ENCODE data around the gene PTBP1. TPM values are rescaled to one million over a fixed set of nuclear protein-coding genes. Genes with fewer than 3 reads are reported as not detected.

Gene PTBP1
- total RNA-seq, 1 experiment from 2014 or later, result 680 TPM

DNA sequence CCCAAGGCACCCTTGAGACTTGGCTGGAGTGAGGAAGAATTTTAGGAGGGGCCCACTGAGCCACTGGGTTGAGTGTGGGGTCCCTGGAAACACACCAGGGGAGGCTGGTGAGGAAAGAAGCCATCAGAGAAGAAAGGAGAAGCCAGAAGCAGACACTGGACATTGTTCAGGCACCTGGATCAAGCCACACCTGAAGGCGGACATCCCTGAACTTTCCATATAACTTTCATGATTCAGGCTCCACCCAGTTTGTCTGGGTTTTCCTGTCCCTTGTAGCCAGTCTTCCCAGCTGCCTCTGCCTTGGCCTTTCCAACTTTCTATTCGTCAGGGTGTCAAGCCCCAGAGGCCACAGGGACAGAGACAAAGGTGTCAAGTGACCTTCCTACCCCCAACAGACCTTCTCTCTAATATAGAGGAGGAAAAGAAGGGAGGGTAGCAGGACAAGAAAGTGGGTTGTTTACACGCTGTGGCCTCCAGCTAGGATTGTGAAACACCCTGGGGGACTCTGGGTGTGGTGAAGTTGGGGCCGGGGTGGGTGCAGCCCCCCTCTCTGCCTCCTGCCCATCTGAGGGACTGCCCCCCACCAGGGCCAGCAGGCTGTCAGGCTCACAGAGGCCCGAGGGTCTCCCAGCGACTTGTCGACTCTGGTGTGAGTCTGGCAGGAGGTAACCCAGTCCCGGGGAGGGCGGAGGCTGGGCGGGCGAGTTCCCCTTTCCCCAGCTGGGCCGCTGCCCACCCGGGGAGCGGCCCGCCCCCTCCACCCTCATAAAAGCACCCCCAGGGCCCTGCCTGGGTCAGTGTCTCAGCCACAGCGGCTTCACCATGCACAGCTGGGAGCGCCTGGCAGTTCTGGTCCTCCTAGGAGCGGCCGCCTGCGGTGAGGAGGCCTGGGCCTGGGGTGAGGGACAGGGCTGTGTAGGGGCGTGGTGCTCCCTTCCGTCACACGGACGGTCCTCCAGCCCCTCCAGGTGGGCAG lies 61.9 kb downstream of the PTBP1 start, which contains the start of gene CFD (continued):
- TF ChIP-seq, protein P1, sequence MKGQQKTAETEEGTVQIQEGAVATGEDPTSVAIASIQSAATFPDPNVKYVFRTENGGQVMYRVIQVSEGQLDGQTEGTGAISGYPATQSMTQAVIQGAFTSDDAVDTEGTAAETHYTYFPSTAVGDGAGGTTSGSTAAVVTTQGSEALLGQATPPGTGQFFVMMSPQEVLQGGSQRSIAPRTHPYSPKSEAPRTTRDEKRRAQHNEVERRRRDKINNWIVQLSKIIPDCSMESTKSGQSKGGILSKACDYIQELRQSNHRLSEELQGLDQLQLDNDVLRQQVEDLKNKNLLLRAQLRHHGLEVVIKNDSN (CRISPR knock-in tag; IDR thresholded peaks at IDR 0.05), result no peak
- TF ChIP-seq, protein P2, sequence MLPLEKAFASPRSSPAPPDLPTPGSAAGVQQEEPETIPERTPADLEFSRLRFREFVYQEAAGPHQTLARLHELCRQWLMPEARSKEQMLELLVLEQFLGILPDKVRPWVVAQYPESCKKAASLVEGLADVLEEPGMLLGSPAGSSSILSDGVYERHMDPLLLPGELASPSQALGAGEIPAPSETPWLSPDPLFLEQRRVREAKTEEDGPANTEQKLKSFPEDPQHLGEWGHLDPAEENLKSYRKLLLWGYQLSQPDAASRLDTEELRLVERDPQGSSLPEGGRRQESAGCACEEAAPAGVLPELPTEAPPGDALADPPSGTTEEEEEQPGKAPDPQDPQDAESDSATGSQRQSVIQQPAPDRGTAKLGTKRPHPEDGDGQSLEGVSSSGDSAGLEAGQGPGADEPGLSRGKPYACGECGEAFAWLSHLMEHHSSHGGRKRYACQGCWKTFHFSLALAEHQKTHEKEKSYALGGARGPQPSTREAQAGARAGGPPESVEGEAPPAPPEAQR (CRISPR knock-in tag; IDR thresholded peaks at IDR 0.05), result no peak
- TF ChIP-seq RORB (CRISPR knock-in tag; IDR thresholded peaks at IDR 0.05) (no peak), ETV6 (CRISPR knock-in tag; IDR thresholded peaks at IDR 0.05) (no peak), EMX1 (CRISPR knock-in tag; IDR thresholded peaks at IDR 0.05) (no peak), NR1H2 (CRISPR knock-in tag; IDR thresholded peaks at IDR 0.05) (no peak), TCF7 (CRISPR knock-in tag; IDR thresholded peaks at IDR 0.05; ENCODE audit: low read depth) (no peak), ZNF232 (CRISPR knock-in tag; IDR thresholded peaks at IDR 0.05) (no peak), HMGA2 (CRISPR knock-in tag; IDR thresholded peaks at IDR 0.05) (no peak)
- TF ChIP-seq, protein P3, sequence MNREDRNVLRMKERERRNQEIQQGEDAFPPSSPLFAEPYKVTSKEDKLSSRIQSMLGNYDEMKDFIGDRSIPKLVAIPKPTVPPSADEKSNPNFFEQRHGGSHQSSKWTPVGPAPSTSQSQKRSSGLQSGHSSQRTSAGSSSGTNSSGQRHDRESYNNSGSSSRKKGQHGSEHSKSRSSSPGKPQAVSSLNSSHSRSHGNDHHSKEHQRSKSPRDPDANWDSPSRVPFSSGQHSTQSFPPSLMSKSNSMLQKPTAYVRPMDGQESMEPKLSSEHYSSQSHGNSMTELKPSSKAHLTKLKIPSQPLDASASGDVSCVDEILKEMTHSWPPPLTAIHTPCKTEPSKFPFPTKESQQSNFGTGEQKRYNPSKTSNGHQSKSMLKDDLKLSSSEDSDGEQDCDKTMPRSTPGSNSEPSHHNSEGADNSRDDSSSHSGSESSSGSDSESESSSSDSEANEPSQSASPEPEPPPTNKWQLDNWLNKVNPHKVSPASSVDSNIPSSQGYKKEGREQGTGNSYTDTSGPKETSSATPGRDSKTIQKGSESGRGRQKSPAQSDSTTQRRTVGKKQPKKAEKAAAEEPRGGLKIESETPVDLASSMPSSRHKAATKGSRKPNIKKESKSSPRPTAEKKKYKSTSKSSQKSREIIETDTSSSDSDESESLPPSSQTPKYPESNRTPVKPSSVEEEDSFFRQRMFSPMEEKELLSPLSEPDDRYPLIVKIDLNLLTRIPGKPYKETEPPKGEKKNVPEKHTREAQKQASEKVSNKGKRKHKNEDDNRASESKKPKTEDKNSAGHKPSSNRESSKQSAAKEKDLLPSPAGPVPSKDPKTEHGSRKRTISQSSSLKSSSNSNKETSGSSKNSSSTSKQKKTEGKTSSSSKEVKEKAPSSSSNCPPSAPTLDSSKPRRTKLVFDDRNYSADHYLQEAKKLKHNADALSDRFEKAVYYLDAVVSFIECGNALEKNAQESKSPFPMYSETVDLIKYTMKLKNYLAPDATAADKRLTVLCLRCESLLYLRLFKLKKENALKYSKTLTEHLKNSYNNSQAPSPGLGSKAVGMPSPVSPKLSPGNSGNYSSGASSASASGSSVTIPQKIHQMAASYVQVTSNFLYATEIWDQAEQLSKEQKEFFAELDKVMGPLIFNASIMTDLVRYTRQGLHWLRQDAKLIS (CRISPR knock-in tag; IDR thresholded peaks at IDR 0.05; ENCODE audit: borderline replicate concordance), result no peak
- TF ChIP-seq, protein P4, sequence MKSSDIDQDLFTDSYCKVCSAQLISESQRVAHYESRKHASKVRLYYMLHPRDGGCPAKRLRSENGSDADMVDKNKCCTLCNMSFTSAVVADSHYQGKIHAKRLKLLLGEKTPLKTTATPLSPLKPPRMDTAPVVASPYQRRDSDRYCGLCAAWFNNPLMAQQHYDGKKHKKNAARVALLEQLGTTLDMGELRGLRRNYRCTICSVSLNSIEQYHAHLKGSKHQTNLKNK (CRISPR knock-in tag; IDR thresholded peaks at IDR 0.05), result no peak
- TF ChIP-seq, protein P5, sequence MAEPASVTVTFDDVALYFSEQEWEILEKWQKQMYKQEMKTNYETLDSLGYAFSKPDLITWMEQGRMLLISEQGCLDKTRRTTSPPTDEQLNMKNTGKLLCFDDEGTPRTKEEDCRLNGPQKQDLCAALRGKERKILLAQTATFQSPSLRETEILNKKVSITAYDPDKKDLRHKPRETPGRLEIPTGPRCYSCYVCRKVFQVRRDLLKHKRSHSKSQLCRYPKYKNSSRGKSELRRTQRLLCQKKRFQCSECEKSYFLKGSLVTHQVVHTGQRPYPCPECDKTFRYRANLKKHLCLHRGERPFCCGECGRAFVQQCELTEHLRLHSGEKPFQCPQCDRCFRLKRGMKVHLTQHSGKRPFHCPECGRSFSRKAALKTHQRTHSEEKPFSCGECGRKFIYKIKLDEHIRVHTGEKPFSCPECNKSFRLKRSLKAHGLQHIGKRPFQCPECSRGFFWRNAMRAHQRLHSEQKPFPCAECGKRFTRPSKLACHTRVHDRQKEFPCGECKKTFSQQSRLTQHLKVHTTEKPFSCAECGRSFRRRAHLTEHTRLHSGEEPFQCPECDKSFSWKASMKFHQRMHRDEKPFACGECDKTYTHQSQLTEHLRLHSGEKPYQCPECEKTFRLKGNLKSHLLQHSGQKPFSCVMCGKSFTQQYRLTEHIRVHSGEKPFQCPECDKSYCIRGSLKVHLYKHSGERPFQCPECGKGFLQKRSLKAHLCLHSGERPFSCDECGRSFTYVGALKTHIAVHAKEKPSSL (CRISPR knock-in tag; conservative IDR thresholded peaks at IDR 0.05), result no peak

DNA sequence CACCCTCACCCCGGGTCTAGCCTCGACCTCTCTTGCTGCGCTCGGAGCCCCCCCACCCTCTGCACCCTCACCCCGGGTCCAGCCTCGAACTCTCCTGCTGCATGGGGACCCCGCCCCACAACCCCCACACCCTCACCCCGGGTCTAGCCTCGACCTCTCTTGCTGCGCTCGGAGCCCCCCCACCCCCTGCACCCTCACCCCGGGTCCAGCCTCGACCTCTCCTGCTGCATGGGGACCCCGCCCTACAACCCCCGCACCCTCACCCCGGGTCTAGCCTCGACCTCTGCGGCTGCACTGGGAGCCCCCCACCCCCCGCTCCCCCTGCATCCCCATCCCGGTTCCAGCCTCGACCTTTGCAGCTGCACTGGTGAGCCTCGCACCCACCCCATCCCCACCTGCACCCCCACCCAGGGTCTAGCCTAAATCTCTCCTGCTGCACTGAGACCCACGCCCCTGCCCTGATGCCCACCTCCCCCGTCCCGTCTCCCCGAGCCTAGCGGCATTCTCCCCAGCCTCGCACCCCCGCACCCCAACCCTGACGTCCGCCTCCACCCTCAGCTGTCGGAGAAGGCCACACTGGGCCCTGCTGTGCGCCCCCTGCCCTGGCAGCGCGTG lies 64.0 kb downstream of the PTBP1 start:
- DNase-seq (ENCODE audit: low spot score) (no peak), ATAC-seq (no peak)
- Mint-ChIP-seq H3K4me3 (peak overlapping the region; percentile 51), H3K27ac (no peak overlapping the region), H3K9me3 (no peaks in the 10 kb centered on the region), H3K27me3 (ENCODE audit: low read depth) (peaks cover 35% of the 10 kb centered on the region), H3K36me3 (no peaks in the 10 kb centered on the region), H3K4me1 (no peaks in the 10 kb centered on the region; the same call in 1 of the 2 replicates)
- ChIA-PET POLR2A (interaction anchor here (0.7 kb wide), 1 partner anchor 127 kb away, joined by 5 read pairs; no protein-coding TSS in a partner anchor), CTCF (interaction anchor here (0.6 to 2.1 kb wide), 11 partner anchors 11 to 277 kb away, joined by 3 to 10 read pairs (median 3); no protein-coding TSS in a partner anchor)
- TF ChIP-seq KAT7 (CRISPR knock-in tag; IDR thresholded peaks at IDR 0.05; ENCODE audit: borderline replicate concordance) (0 out of 2 replicates have a peak, but pooled peaks have one; percentile 45), ESRRA (CRISPR knock-in tag; IDR thresholded peaks at IDR 0.05; ENCODE audit: borderline replicate concordance) (peak; percentile 69; the same call in 1 of the 2 replicates), ZNF671 (CRISPR knock-in tag; IDR thresholded peaks at IDR 0.05) (no peak)

Small RNA genes within 50 kb of the gene (microRNA-seq; reads per million reads assigned to microRNA genes)
- gene MIR3187 (ENCODE audit: borderline number of aligned reads) (47.9 reads per million, percentile 52 among the genes with 10 or more reads in this experiment), gene MIR4745 (ENCODE audit: borderline number of aligned reads) (21.7 reads per million, percentile 40 among the genes with 10 or more reads in this experiment)

Other genes starting within 250 kb of the PTBP1 start
- 758 to 847 TPM (median 841 TPM) in 3 replicates for gene BSG, start 224.9 kb upstream of the PTBP1 start, total RNA-seq (2021)
- gene HCN2, start 207.6 kb upstream of the PTBP1 start, total RNA-seq (2021), result 8.0 to 9.2 TPM (median 8.1 TPM) in 3 replicates
- 113 to 139 TPM (median 116 TPM) in 3 replicates for gene POLRMT, start 163.9 kb upstream of the PTBP1 start, total RNA-seq (2021)
- gene FGF22, start 157.6 kb upstream of the PTBP1 start, total RNA-seq (2021), result 1.4 to 1.6 TPM (median 1.6 TPM) in 3 replicates
- gene RNF126, start 134.2 kb upstream of the PTBP1 start, total RNA-seq (2021), result 66.7 to 84.4 TPM (median 68.1 TPM) in 3 replicates
- 8.7 to 12.2 TPM (median 10.1 TPM) in 3 replicates for gene FSTL3, start 121.1 kb upstream of the PTBP1 start, total RNA-seq (2021)
- gene PRSS57, start 102.0 kb upstream of the PTBP1 start, total RNA-seq (2021), result not detected in 3 replicates
- 17.7 to 25.6 TPM (median 22.1 TPM) in 3 replicates for gene PALM, start 88.5 kb upstream of the PTBP1 start, total RNA-seq (2021)
- 0.66 to 0.78 TPM (median 0.70 TPM) in 3 replicates for gene MISP, start 46.3 kb upstream of the PTBP1 start, total RNA-seq (2021)
- gene PLPPR3, start 24.5 kb downstream of the PTBP1 start, total RNA-seq (2021), result 60.6 to 86.8 TPM (median 83.9 TPM) in 3 replicates
- gene AZU1, start 30.4 kb downstream of the PTBP1 start, total RNA-seq (2021), result 1.2 to 3.3 TPM (median 2.5 TPM) in 3 replicates
- 0.53 to 0.82 TPM (median 0.61 TPM) in 3 replicates for gene PRTN3, start 43.5 kb downstream of the PTBP1 start, total RNA-seq (2021)
- gene ELANE, start 54.9 kb downstream of the PTBP1 start, total RNA-seq (2021), result not detected in 3 replicates
- gene CFD, start 62.2 kb downstream of the PTBP1 start, total RNA-seq (2021), result 1.7 to 2.7 TPM (median 2.5 TPM) in 3 replicates
- 66.9 to 88.8 TPM (median 84.5 TPM) in 3 replicates for gene MED16, start 95.7 kb downstream of the PTBP1 start, total RNA-seq (2021)
- not detected in 3 replicates for gene RNU6-9, start 96.0 kb downstream of the PTBP1 start, total RNA-seq (2021)
- 85.5 to 99.5 TPM (median 88.3 TPM) in 3 replicates for gene R3HDM4, start 115.8 kb downstream of the PTBP1 start, total RNA-seq (2021)
- gene KISS1R, start 119.9 kb downstream of the PTBP1 start, total RNA-seq (2021), result 2.9 to 4.4 TPM (median 3.6 TPM) in 3 replicates
- 102 to 116 TPM (median 113 TPM) in 3 replicates for gene ARID3A, start 128.6 kb downstream of the PTBP1 start, total RNA-seq (2021)
- gene WDR18, start 186.9 kb downstream of the PTBP1 start, total RNA-seq (2021), result 140 to 147 TPM (median 146 TPM) in 3 replicates
- gene GRIN3B, start 203.0 kb downstream of the PTBP1 start, total RNA-seq (2021), result 1.9 to 2.5 TPM (median 2.4 TPM) in 3 replicates
- gene TMEM259, start 223.7 kb downstream of the PTBP1 start, total RNA-seq (2021), result 176 to 202 TPM (median 191 TPM) in 3 replicates
- gene RNU6-2, start 224.1 kb downstream of the PTBP1 start, total RNA-seq (2021), result not detected in 3 replicates
- 387 to 391 TPM (median 390 TPM) in 3 replicates for gene CNN2, start 229.2 kb downstream of the PTBP1 start, total RNA-seq (2021)
- gene ABCA7, start 242.7 kb downstream of the PTBP1 start, total RNA-seq (2021), result 40.3 to 45.0 TPM (median 41.3 TPM) in 3 replicates